Muscle of arm (tissue), 12 donors: Measurements from ENCODE around the gene CKAP5. TPM values are rescaled to one million over a fixed set of nuclear protein-coding genes. Genes with fewer than 3 reads are reported as not detected.
"Not testable (repeated sequence)": the region's sequence is repeated elsewhere in the genome, so short reads cannot be mapped to it uniquely, and the experiment has no call there.

Experiments
- DNase-seq: peaks from one replicate; pipeline ENCODE4 v3.0.0-alpha.2; 2013
- polyA plus RNA-seq, 12 donors: library from polyadenylated mRNA; unstranded; fragments of 120-200 nt; gene quantifications; one replicate each; pipeline ENCODE4 v1.2.1, GENCODE V29; 2013; ENCODE audit not compliant: insufficient read length in 12 of 12

Gene CKAP5
- polyA plus RNA-seq, 12 donors: 45.9 to 94.4 (median 61.2) TPM; not detected in 1

GRCh38 chr11:46728659-46729040 is 117.4 kb downstream of the CKAP5 start:
- no peak for DNase-seq

- DNase-seq: no peak
Observed at GRCh38 chr11:46727952-46728658, 118.0 kb downstream of the CKAP5 start.

GRCh38 chr11:46726206-46726862 is 119.7 kb downstream of the CKAP5 start:
- DNase-seq: no peak

GRCh38 chr11:46725338-46726205 is 120.5 kb downstream of the CKAP5 start:
- DNase-seq: no peak

- DNase-seq: no peak
Observed at GRCh38 chr11:46724088-46724487, 122.0 kb downstream of the CKAP5 start.

DNA sequence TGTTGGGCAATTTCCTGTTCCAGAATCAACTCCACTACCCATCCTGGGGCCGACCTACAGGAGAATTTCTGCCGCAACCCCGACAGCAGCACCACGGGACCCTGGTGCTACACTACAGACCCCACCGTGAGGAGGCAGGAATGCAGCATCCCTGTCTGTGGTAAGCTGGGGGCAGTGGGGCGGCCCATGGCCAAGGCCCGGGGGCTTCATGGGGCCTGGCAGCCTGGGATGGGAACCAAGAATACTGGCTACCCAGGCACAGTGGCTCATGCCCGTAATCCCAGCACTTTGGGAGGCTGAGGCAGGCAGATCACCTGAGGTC is 122.8 kb downstream of the CKAP5 start:
- DNase-seq: no peak

GRCh38 chr11:46722566-46723358 is 123.3 kb downstream of the CKAP5 start:
- DNase-seq: no peak

GRCh38 chr11:46721286-46721685 is 124.8 kb downstream of the CKAP5 start:
- DNase-seq: no peak

- DNase-seq: no peak
Observed at GRCh38 chr11:46719543-46720218, 126.4 kb downstream of the CKAP5 start.

DNA sequence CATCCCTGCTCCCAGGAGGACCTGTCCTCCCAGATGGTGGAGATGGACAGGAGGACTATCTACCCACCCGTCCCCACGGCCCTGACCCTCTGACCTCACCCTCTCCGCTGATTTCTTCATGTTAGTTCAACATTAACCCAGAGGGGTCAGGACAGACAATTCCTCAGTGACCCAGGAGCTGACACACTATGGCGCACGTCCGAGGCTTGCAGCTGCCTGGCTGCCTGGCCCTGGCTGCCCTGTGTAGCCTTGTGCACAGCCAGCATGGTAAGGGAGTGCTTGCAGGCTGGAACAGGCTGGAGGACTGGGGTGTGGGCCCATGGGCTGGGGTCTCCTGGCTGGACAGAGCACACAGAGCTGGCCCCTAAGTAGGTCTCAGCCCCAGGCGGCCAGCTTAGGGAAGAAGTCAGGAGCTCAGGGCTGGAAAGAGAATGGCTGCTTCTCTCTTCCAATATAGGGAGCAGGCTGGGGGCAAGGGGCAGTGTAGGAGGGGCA is 127.0 kb downstream of the CKAP5 start, which contains the start of gene F2:
Gene F2, plus strand, starts transcription at position 166 of the 495 bp plus-strand sequence. Its CDS starts 23 bp downstream, at position 189.
- DNase-seq: no peak

GRCh38 chr11:46718155-46719019 is 127.7 kb downstream of the CKAP5 start:
- DNase-seq: no peak

GRCh38 chr11:46717825-46718154 is 128.3 kb downstream of the CKAP5 start:
- not testable (repeated sequence) for DNase-seq

- DNase-seq: no peak
Observed at GRCh38 chr11:46712874-46713576, 133.1 kb downstream of the CKAP5 start.

DNA sequence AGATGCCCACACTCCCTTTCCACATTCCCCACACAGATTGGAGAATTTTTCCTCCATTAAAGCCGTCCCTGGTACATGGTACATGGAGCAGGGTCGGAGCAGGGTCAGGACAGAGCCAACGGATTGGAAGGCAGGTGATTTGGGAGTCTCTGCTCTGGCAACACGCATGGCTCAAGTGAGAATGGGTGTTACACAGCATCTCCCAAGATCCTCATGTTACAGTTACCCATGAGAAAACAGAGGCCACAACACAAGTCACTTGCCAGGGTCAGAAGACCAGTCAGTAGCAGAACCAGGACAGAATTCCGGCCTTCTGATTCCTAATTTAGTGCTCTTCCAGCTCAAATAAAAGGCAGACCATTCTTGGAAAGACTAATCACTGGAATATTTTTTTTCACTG is 134.8 kb downstream of the CKAP5 start:
- DNase-seq: peak; percentile 4

DNA sequence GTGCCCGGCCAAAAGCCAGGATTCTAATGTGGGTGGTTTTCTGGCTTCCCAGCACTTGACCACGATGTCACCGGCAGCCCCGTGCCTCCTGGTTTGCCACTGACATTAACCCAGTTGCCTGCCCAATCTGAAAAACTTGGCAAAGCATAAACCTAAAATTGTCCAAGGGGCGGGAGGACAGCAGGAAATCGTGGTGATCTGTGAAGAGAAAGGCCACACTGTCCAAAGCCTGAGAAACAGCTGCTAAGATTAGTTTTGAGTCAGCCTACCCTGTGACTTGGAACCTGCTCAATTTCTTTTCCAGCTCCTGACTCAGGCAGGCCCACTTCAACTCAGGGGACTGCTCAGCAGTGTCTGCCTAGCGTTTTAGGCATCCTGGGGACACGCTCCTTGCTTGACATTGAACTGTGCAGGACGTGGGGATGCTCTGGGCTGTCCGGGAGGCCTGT is 135.2 kb downstream of the CKAP5 start:
- peak; percentile 74 for DNase-seq

DNA sequence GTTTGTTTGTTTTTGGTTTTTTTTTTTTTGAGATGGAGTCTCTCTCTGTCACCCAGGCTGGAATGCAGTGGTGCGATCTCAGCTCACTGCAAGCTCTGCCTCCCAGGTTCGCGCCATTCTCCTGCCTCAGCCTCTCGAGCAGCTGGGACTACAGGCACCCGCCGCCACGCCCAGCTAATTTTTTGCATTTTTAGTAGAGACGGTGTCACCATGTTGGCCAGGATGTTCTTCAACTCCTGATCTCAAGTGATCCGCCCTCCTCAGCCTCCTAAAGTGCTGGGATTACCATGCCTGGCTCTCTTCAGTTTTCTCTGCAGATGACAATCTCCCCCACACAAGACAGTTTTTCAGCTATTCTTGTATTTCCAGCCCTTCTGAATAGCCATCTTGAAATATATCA is 136.7 kb downstream of the CKAP5 start:
- DNase-seq: not testable (repeated sequence)

DNA sequence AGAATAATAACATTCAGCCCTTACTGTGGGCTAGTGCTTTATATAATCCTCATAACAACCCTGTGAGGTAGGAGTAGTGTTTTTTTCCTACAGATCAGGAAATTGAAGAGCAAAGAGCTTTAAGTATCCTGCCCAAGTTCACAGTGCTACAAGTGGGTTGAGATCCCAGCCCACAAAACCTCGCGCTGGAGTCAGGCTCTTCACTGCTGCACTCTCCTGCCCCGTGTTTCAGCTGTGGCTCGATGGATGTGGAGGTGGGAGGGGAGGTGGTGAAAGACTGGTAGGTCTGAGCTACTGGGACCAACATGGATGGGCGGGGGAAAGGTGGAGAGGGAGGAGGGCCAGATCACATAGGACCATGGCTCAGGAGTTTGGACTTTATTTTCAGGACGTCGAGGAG is 139.2 kb downstream of the CKAP5 start:
- no peak for DNase-seq

DNA sequence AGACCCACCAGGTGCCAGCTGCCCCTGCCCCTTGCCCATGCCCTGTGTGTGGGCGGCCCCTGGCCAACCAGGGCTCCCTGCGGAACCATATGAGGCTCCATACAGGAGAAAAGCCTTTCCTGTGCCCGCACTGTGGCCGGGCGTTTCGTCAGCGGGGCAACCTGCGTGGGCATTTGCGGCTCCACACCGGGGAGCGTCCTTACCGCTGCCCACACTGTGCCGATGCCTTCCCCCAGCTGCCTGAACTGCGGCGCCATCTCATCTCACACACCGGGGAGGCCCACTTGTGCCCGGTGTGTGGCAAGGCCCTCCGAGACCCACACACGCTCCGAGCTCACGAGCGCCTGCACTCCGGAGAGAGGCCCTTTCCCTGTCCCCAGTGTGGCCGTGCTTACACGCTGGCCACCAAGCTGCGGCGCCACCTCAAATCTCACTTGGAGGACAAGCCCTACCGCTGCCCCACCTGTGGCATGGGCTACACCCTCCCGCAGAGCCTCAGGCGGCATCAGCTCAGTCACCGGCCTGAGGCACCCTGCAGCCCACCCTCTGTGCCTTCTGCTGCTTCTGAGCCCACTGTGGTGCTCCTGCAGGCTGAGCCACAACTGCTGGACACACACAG is 140.9 kb downstream of the CKAP5 start:
- no peak for DNase-seq
